Skeletal muscle satellite cell (primary cell): ENCODE results near the gene CPS1.

ENCODE experiments used
- H3K27me3 ChIP-seq: 2 replicates; pipeline ENCODE4 v1.7.0; 2013; ENCODE audit warnings: low read length; ENCODE audit not compliant: control insufficient read depth, insufficient read depth
- H3K36me3 ChIP-seq: 2 replicates; pipeline ENCODE4 v1.7.0; 2013; ENCODE audit warnings: mild to moderate bottlenecking, control low read depth, low read length; ENCODE audit not compliant: insufficient read depth
- H3K4me1 ChIP-seq: 2 replicates; pipeline ENCODE4 v1.7.0; 2013; ENCODE audit warnings: low read length; ENCODE audit not compliant: control insufficient read depth, insufficient read depth
- H3K4me2 ChIP-seq: 2 replicates; pipeline ENCODE4 v1.7.0; 2013; ENCODE audit warnings: mild to moderate bottlenecking, low read length
- H3K4me3 ChIP-seq: 2 replicates; pipeline ENCODE4 v1.7.0; 2013; ENCODE audit warnings: low read length
- H3K9ac ChIP-seq: 2 replicates; pipeline ENCODE4 v1.7.0; 2013; ENCODE audit warnings: mild to moderate bottlenecking, low read depth, low read length, moderate library complexity
- H3K9me3 ChIP-seq: replicated peaks from 2 replicates; pipeline ENCODE4 v1.7.0; 2013; ENCODE audit warnings: mild to moderate bottlenecking, control low read depth, low read length

The CPS1 gene

GRCh38 chr2:210617318-210617717, 60.9 kb downstream of the CPS1 start:
- no peaks in the 10 kb centered on the region for H3K4me1 ChIP-seq
- H3K9ac ChIP-seq: no peak overlapping the region
- no peaks in the 10 kb centered on the region for H3K9me3 ChIP-seq
- H3K36me3 ChIP-seq: no peaks in the 10 kb centered on the region
- H3K4me2 ChIP-seq: no peak overlapping the region
- no peaks in the 10 kb centered on the region for H3K27me3 ChIP-seq
- no peak overlapping the region for H3K4me3 ChIP-seq

GRCh38 chr2:210617732-210618330, 61.4 kb downstream of the CPS1 start:
- no peaks in the 10 kb centered on the region for H3K4me1 ChIP-seq

GRCh38 chr2:210620456-210620855, 64.1 kb downstream of the CPS1 start:
- no peaks in the 10 kb centered on the region for H3K27me3 ChIP-seq
- H3K36me3 ChIP-seq: no peaks in the 10 kb centered on the region
- no peak overlapping the region for H3K9ac ChIP-seq
- no peak overlapping the region for H3K4me2 ChIP-seq
- H3K9me3 ChIP-seq: no peaks in the 10 kb centered on the region
- H3K4me1 ChIP-seq: no peaks in the 10 kb centered on the region
- no peak overlapping the region for H3K4me3 ChIP-seq

More at GRCh38 chr2:210617732-210618330, 61.4 kb downstream of the CPS1 start:
- no peaks in the 10 kb centered on the region for H3K27me3 ChIP-seq
- no peak overlapping the region for H3K4me3 ChIP-seq
- no peak overlapping the region for H3K4me2 ChIP-seq
- H3K36me3 ChIP-seq: no peaks in the 10 kb centered on the region
- no peak overlapping the region for H3K9ac ChIP-seq
- H3K9me3 ChIP-seq: no peaks in the 10 kb centered on the region

GRCh38 chr2:210623506-210623905, 67.1 kb downstream of the CPS1 start:
- Histone ChIP-seq H3K36me3 (no peaks in the 10 kb centered on the region), H3K9ac (no peak overlapping the region), H3K27me3 (no peaks in the 10 kb centered on the region), H3K4me3 (no peak overlapping the region), H3K4me1 (no peaks in the 10 kb centered on the region), H3K9me3 (no peaks in the 10 kb centered on the region), H3K4me2 (no peak overlapping the region)

GRCh38 chr2:210626849-210627248, 70.5 kb downstream of the CPS1 start:
- H3K4me2 ChIP-seq: peak overlapping the region; percentile 36
- H3K4me1 ChIP-seq: no peaks in the 10 kb centered on the region
- no peaks in the 10 kb centered on the region for H3K36me3 ChIP-seq
- no peaks in the 10 kb centered on the region for H3K9me3 ChIP-seq
- H3K27me3 ChIP-seq: no peaks in the 10 kb centered on the region
- H3K9ac ChIP-seq: no peak overlapping the region
- no peak overlapping the region for H3K4me3 ChIP-seq

- Histone ChIP-seq H3K27me3 (no peaks in the 10 kb centered on the region), H3K9ac (no peak overlapping the region), H3K4me3 (no peak overlapping the region), H3K4me2 (no peak overlapping the region), H3K4me1 (no peaks in the 10 kb centered on the region), H3K36me3 (no peaks in the 10 kb centered on the region), H3K9me3 (no peaks in the 10 kb centered on the region)
Observed at GRCh38 chr2:210630873-210631560, 74.6 kb downstream of the CPS1 start.

DNA sequence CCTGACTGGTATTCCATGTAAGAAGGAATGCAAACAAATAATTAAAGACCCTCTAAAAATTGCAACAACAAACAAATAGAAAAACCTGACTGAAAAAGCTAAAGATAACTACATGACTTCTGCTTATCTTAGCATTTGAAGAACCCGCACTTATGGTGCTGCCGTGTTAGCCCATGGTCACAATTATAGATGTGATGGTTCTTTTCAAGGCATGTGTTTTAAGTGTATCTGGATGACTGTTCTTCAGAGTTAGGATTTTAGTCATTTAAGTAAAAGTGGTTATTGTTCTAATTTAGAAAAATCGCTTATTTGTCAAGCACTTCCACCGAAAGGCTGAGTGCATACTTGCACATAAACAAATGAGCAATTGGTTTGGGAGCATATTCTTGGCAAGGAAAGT, 77.3 kb downstream of the CPS1 start:
- Histone ChIP-seq H3K4me1 (no peaks in the 10 kb centered on the region), H3K9me3 (no peaks in the 10 kb centered on the region), H3K27me3 (no peaks in the 10 kb centered on the region)

DNA sequence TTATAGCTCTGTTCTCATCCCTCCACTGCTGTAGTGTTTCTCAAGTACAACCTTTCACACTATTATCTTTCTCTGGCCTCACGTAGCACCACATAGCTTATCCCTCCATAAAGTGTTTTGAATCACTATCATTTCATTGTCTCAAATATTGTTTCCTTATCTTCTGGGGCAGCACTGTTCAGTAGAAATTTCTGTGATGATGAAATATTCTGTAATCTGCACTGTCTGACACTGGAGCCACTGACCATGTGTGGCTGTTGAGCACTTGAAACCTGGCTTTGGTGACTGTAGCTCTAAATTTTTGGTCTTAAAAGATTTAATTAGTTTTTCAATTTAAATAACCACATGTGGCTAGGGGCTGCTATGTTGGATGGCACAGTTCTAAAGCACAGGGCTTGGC, 78.9 kb downstream of the CPS1 start:
- H3K9ac ChIP-seq: no peak overlapping the region
- no peaks in the 10 kb centered on the region for H3K36me3 ChIP-seq
- no peak overlapping the region for H3K4me3 ChIP-seq
- no peaks in the 10 kb centered on the region for H3K4me1 ChIP-seq
- no peaks in the 10 kb centered on the region for H3K27me3 ChIP-seq
- no peak overlapping the region for H3K4me2 ChIP-seq
- H3K9me3 ChIP-seq: no peaks in the 10 kb centered on the region

More for the DNA sequence above, 77.3 kb downstream of the CPS1 start:
- no peak overlapping the region for H3K9ac ChIP-seq
- H3K36me3 ChIP-seq: no peaks in the 10 kb centered on the region
- H3K4me2 ChIP-seq: no peak overlapping the region
- H3K4me3 ChIP-seq: no peak overlapping the region

GRCh38 chr2:210642333-210642732, 85.9 kb downstream of the CPS1 start:
- Histone ChIP-seq H3K9me3 (no peaks in the 10 kb centered on the region), H3K4me1 (no peaks in the 10 kb centered on the region), H3K36me3 (no peaks in the 10 kb centered on the region), H3K9ac (no peak overlapping the region), H3K4me2 (no peak overlapping the region), H3K4me3 (no peak overlapping the region), H3K27me3 (no peaks in the 10 kb centered on the region)

GRCh38 chr2:210647151-210647550, 90.8 kb downstream of the CPS1 start:
- H3K9me3 ChIP-seq: no peaks in the 10 kb centered on the region
- H3K27me3 ChIP-seq: no peaks in the 10 kb centered on the region
- H3K9ac ChIP-seq: no peak overlapping the region
- H3K4me2 ChIP-seq: no peak overlapping the region
- no peak overlapping the region for H3K4me3 ChIP-seq
- no peaks in the 10 kb centered on the region for H3K36me3 ChIP-seq
- H3K4me1 ChIP-seq: no peaks in the 10 kb centered on the region

- H3K9ac ChIP-seq: no peak overlapping the region
- H3K9me3 ChIP-seq: no peaks in the 10 kb centered on the region
Observed at GRCh38 chr2:210654091-210654490, 97.7 kb downstream of the CPS1 start.

More at GRCh38 chr2:210654091-210654490, 97.7 kb downstream of the CPS1 start:
- Histone ChIP-seq H3K4me1 (peaks cover 3% of the 10 kb centered on the region), H3K27me3 (no peaks in the 10 kb centered on the region), H3K36me3 (no peaks in the 10 kb centered on the region), H3K4me2 (no peak overlapping the region), H3K4me3 (no peak overlapping the region)
